HepG2 (cell line): Measurements from ENCODE around the gene CYBC1. TPM values are rescaled to one million over a fixed set of nuclear protein-coding genes. Genes with fewer than 3 reads are reported as not detected.

Experiments used
- CEBPG ChIP-seq: IDR thresholded peaks from 2 replicates; pipeline ENCODE4 v1.6.1; 2016
- ETV6 ChIP-seq: sonication (generic); formaldehyde crosslinking; conservative IDR thresholded peaks from 2 replicates; pipeline ENCODE4 v1.4.0; 2020; ENCODE audit warnings: missing genetic modification reagents
- HMGXB3 ChIP-seq: sonication (generic); formaldehyde crosslinking; IDR thresholded peaks from 2 replicates; pipeline ENCODE4 v1.4.0; 2020; ENCODE audit warnings: missing genetic modification reagents, borderline replicate concordance
- KMT2B ChIP-seq: IDR thresholded peaks from 2 replicates; pipeline ENCODE4 v1.6.1; 2016; ENCODE audit warnings: missing genetic modification reagents, missing compliant biosample characterization
- NR2F2 ChIP-seq: IDR thresholded peaks from 2 replicates; pipeline ENCODE4 v1.6.1; 2012; ENCODE audit warnings: low read depth, inconsistent platforms, borderline replicate concordance
- SCMH1 ChIP-seq: sonication (generic); formaldehyde crosslinking; IDR thresholded peaks from 2 replicates; pipeline ENCODE4 v1.9.0; 2021; ENCODE audit warnings: missing genetic modification reagents, mild to moderate bottlenecking, borderline replicate concordance
- TOPORS ChIP-seq: sonication (generic); formaldehyde crosslinking; IDR thresholded peaks from 2 replicates; pipeline ENCODE4 v1.8.0; 2023; ENCODE audit warnings: mild to moderate bottlenecking, missing genetic modification reagents
- ZBTB25 ChIP-seq: IDR thresholded peaks from 2 replicates; pipeline ENCODE4 v1.6.1; 2018; ENCODE audit warnings: missing genetic modification reagents
- ZBTB39 ChIP-seq: sonication (generic); formaldehyde crosslinking; IDR thresholded peaks from 2 replicates; pipeline ENCODE4 v1.5.0; 2020; ENCODE audit warnings: missing genetic modification reagents
- ZNF124 ChIP-seq: sonication (generic); formaldehyde crosslinking; IDR thresholded peaks from 2 replicates; pipeline ENCODE4 v1.4.0; 2020; ENCODE audit warnings: missing genetic modification reagents
- ZNF180 ChIP-seq: sonication (generic); formaldehyde crosslinking; IDR thresholded peaks from 2 replicates; pipeline ENCODE4 v1.4.0; 2020; ENCODE audit warnings: low read depth, missing genetic modification reagents, borderline replicate concordance
- ZNF431 ChIP-seq: sonication (generic); formaldehyde crosslinking; IDR thresholded peaks from 2 replicates; pipeline ENCODE4 v1.9.0; 2022; ENCODE audit warnings: missing genetic modification reagents, low read depth, mild to moderate bottlenecking, borderline replicate concordance
- ZNF563 ChIP-seq: sonication (generic); formaldehyde crosslinking; IDR thresholded peaks from 2 replicates; pipeline ENCODE4 v1.8.0; 2022; ENCODE audit warnings: mild to moderate bottlenecking, moderate library complexity, missing genetic modification reagents
- ZNF850 ChIP-seq: sonication (generic); formaldehyde crosslinking; conservative IDR thresholded peaks from 2 replicates; pipeline ENCODE4 v1.9.0; 2021; ENCODE audit warnings: mild to moderate bottlenecking, missing genetic modification reagents
- ZXDC ChIP-seq: sonication (generic); formaldehyde crosslinking; IDR thresholded peaks from 2 replicates; pipeline ENCODE4 v1.5.0; 2020; ENCODE audit warnings: mild to moderate bottlenecking, missing genetic modification reagents
- polyA plus RNA-seq, 8 experiments: library from polyadenylated mRNA; depleted of rRNA in 3 of 8; stranded (reverse) in 7 of 8; unstranded in 1 of 8; fragments of >200 nt; fragmentation: Illumina TruSeq in 4 of 8; extraction: Trizol in 4 of 8; gene quantifications; 2 replicates each; pipeline versions ENCODE4 v1.2.1 to v1.2.3, GENCODE V29; 2011 to 2016; ENCODE audit warnings: low read depth in 4 of 8, missing spikeins in 1 of 8, mixed read lengths in 1 of 8; ENCODE audit not compliant: insufficient read depth in 1 of 8
- total RNA-seq, 5 experiments: library from RNA; depleted of rRNA; stranded (reverse); fragments of >200 nt; fragmentation: Illumina TruSeq; extraction: Trizol; gene quantifications; 2 replicates each; pipeline ENCODE4 v1.2.3, GENCODE V29; 2016; ENCODE audit warnings: low read depth in 1 of 5
- TF ChIP-seq, protein P1 (sequence below): IDR thresholded peaks from 2 replicates; pipeline ENCODE4 v1.6.1; 2016; ENCODE audit warnings: missing genetic modification reagents, missing compliant biosample characterization

CYBC1 gene
- total and polyA plus RNA-seq, 2 of the 13 experiments (the other 11 are each of a cell fraction or from before 2014, with no cell fraction given): 43.4 to 44.1 TPM

- TF ChIP-seq HMGXB3 (CRISPR knock-in tag): peak; percentile 29; the same call in 1 of the 2 replicates
- TF ChIP-seq ZXDC: peak; percentile 52; the same call in 1 of the 2 replicates
- no peak; the same call in 1 of the 2 replicates for TF ChIP-seq KMT2B (CRISPR knock-in tag)
- TF ChIP-seq ETV6 (CRISPR knock-in tag): peak; percentile 98
- TF ChIP-seq, protein P1, sequence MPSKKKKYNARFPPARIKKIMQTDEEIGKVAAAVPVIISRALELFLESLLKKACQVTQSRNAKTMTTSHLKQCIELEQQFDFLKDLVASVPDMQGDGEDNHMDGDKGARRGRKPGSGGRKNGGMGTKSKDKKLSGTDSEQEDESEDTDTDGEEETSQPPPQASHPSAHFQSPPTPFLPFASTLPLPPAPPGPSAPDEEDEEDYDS: peak; percentile 65; the same call in 1 of the 2 replicates
- no peak; the same call in 1 of the 2 replicates for TF ChIP-seq CEBPG
- 0 out of 2 replicates have a peak, but pooled peaks have one; percentile 32 for TF ChIP-seq ZNF180
- no peak; the same call in 1 of the 2 replicates for TF ChIP-seq ZNF124 (CRISPR knock-in tag)
- peak; percentile 66; the same call in 1 of the 2 replicates for TF ChIP-seq ZBTB39
- peak; percentile 83 for TF ChIP-seq TOPORS
- TF ChIP-seq ZNF431 (CRISPR knock-in tag): no peak
- no peak for TF ChIP-seq SCMH1 (CRISPR knock-in tag)
- TF ChIP-seq ZNF563 (CRISPR knock-in tag): peak; percentile 95
- TF ChIP-seq ZBTB25 (CRISPR knock-in tag): peak; percentile 95; the same call in 1 of the 2 replicates
- no peak for TF ChIP-seq NR2F2
- TF ChIP-seq ZNF850 (CRISPR knock-in tag): 0 out of 2 replicates have a peak, but pooled peaks have one; percentile 15
Observed at GRCh38 chr17:82450357-82451106, at the start of gene CYBC1 (continued).
